HCT116 (cell line): ENCODE data around the gene KCNH2. TPM values are rescaled to one million over a fixed set of nuclear protein-coding genes. Genes with fewer than 3 reads are reported as not detected.

Experiments used
- ATAC-seq: fragments of 200-7000 bp; cut with Tn5 transposase; 2 replicates; pipeline ENCODE4 v1.9.1; 2020; ENCODE audit warnings: mild to moderate bottlenecking, moderate library complexity
- BruUV-seq: library from RNA; stranded (reverse); fragments of 400-500 nt; replicated peaks from 2 replicates; lab custom pipeline; 2021; lab: Mats Ljungman, UMichigan
- CTCF ChIA-PET: fragments of 300-600 bp; sonication (Branson Sonifier 250); formaldehyde crosslinking; loops from one replicate; lab custom pipeline; 2021; ENCODE audit warnings: antibody characterized with exemption; lab: Charles Lee
- POLR2A ChIA-PET: fragments of 300-600, 350-600 bp; sonication (Branson Sonifier 250); formaldehyde crosslinking; loops from one replicate; lab custom pipeline; 2021; ENCODE audit warnings: antibody characterized with exemption; lab: Charles Lee
- RAD21 ChIA-PET, 2 experiments: fragments of 300-600 bp; sonication (Branson Sonifier 250); formaldehyde crosslinking; loops; one replicate each; lab custom pipeline; 2023; ENCODE audit warnings: low total read pairs in 2 of 2; ENCODE audit not compliant: uncharacterized antibody in 2 of 2, unreplicated experiment in 2 of 2, low non-redundant PET in 1 of 2; lab: Charles Lee
- DNase-seq: peaks from one replicate; pipeline ENCODE4 v3.0.0-alpha.2; 2010; ENCODE audit warnings: low read depth, low spot score
- H2AFZ ChIP-seq: fragments of 200-600 bp; shearing (Covaris generic), sonication (generic); 2 replicates; pipeline ENCODE4 v1.6.1; 2017; ENCODE audit warnings: low read depth, mixed run types, mixed read lengths, antibody characterized with exemption, low read length; ENCODE audit not compliant: poor library complexity, severe bottlenecking
- H3K27ac ChIP-seq: 2 replicates; pipeline ENCODE4 v1.5.1; 2012; ENCODE audit warnings: low read depth, low read length
- H3K27me3 ChIP-seq: fragments of 200-600 bp; sonication (generic); 2 replicates; pipeline ENCODE4 v1.6.1; 2016; ENCODE audit warnings: mixed run types, low read length, mixed read lengths; ENCODE audit not compliant: insufficient read depth
- H3K36me3 ChIP-seq, 2 experiments: fragments of 200-500 bp in 1 of 2; fragments of 200-600 bp in 1 of 2; sonication (Bioruptor generic) in 1 of 2; sonication (generic) in 1 of 2; 2 replicates each; pipeline versions ENCODE4 v1.5.1 to v1.6.1; 2014 to 2016; ENCODE audit warnings: low read length in 2 of 2, inconsistent platforms in 1 of 2, mixed read lengths in 1 of 2, mixed run types in 1 of 2; ENCODE audit not compliant: insufficient read depth in 2 of 2, control insufficient read depth in 1 of 2
- H3K4me1 ChIP-seq, 2 experiments: fragments of 200-600 bp in 1 of 2; sonication (generic) in 1 of 2; 2 replicates each; pipeline versions ENCODE4 v1.5.1 to v1.6.1; 2012 to 2017; ENCODE audit warnings: low read length in 2 of 2, inconsistent platforms in 1 of 2, mild to moderate bottlenecking in 1 of 2, mixed read lengths in 1 of 2, mixed run types in 1 of 2, moderate library complexity in 1 of 2; ENCODE audit not compliant: insufficient read depth in 2 of 2, control insufficient read depth in 1 of 2
- H3K4me2 ChIP-seq: fragments of 200-600 bp; sonication (generic); 2 replicates; pipeline ENCODE4 v1.6.1; 2017; ENCODE audit warnings: mixed run types, low read length, mixed read lengths
- H3K4me3 ChIP-seq, 2 experiments: fragments of 200-600 bp in 1 of 2; sonication (generic) in 1 of 2; replicated peaks in 1 of 2; 2 replicates each; pipeline ENCODE4 v1.5.1; 2011 to 2016; ENCODE audit warnings: low read length in 2 of 2, control low read depth in 1 of 2, low read depth in 1 of 2, mild to moderate bottlenecking in 1 of 2, mixed read lengths in 1 of 2, mixed run types in 1 of 2
- H3K79me2 ChIP-seq: fragments of 200-600 bp; sonication (generic); 2 replicates; pipeline ENCODE4 v1.6.1; 2017; ENCODE audit warnings: mild to moderate bottlenecking, mixed run types, low read length, moderate library complexity, mixed read lengths; ENCODE audit not compliant: insufficient read depth
- H3K9ac ChIP-seq: fragments of 200-600 bp; sonication (generic); 2 replicates; pipeline ENCODE4 v1.6.1; 2016; ENCODE audit warnings: low read length, mixed read lengths
- H3K9me2 ChIP-seq: fragments of 200-600 bp; sonication (generic), shearing (Covaris generic); 2 replicates; pipeline ENCODE4 v1.6.1; 2017; ENCODE audit warnings: mixed run types, mild to moderate bottlenecking, moderate library complexity; ENCODE audit not compliant: insufficient read depth
- H3K9me3 ChIP-seq, 2 experiments: fragments of 200-500 bp in 1 of 2; fragments of 200-600 bp in 1 of 2; sonication (Bioruptor generic) in 1 of 2; sonication (generic) in 1 of 2; 2 replicates each; pipeline ENCODE4 v1.6.1; 2014 to 2017; ENCODE audit warnings: low read length in 2 of 2, mixed read lengths in 2 of 2, inconsistent platforms in 1 of 2, low read depth in 1 of 2, mild to moderate bottlenecking in 1 of 2, mixed run types in 1 of 2, moderate library complexity in 1 of 2; ENCODE audit not compliant: control insufficient read depth in 1 of 2, insufficient read depth in 1 of 2
- H4K20me1 ChIP-seq: fragments of 200-600 bp; sonication (generic), shearing (Covaris generic); 2 replicates; pipeline ENCODE4 v1.6.1; 2017; ENCODE audit warnings: mixed run types, mild to moderate bottlenecking, moderate library complexity; ENCODE audit not compliant: insufficient read depth
- CBX3 ChIP-seq: IDR thresholded peaks from 2 replicates; pipeline ENCODE4 v1.6.1; 2012; ENCODE audit warnings: low read depth
- EGR1 ChIP-seq: IDR thresholded peaks from 2 replicates; pipeline ENCODE4 v1.6.1; 2012; ENCODE audit warnings: low read depth
- EZH2phosphoT487 ChIP-seq: fragments of 200-600 bp; IDR thresholded peaks from 2 replicates; pipeline ENCODE4 v1.6.1; 2018; ENCODE audit warnings: antibody characterized with exemption, borderline replicate concordance
- FOSL1 ChIP-seq: IDR thresholded peaks from 2 replicates; pipeline ENCODE4 v1.6.1; 2012; ENCODE audit warnings: low read depth
- POLR2A ChIP-seq: IDR thresholded peaks from 2 replicates; pipeline ENCODE4 v1.7.0; 2011; ENCODE audit warnings: borderline replicate concordance; ENCODE audit not compliant: insufficient read depth, insufficient read length; ENCODE audit errors: extremely low read depth
- POLR2AphosphoS5 ChIP-seq: IDR thresholded peaks from 2 replicates; pipeline ENCODE4 v1.6.1; 2011; ENCODE audit warnings: mild to moderate bottlenecking, low read depth, low read length, moderate library complexity
- SP1 ChIP-seq: IDR thresholded peaks from 2 replicates; pipeline ENCODE4 v1.6.1; 2012; ENCODE audit warnings: low read depth
- SRF ChIP-seq: IDR thresholded peaks from 2 replicates; pipeline ENCODE4 v1.6.1; 2012; ENCODE audit warnings: low read depth
- YY1 ChIP-seq: IDR thresholded peaks from 2 replicates; pipeline ENCODE4 v1.6.1; 2011; ENCODE audit warnings: low read length, low read depth, moderate library complexity, mild to moderate bottlenecking; ENCODE audit not compliant: insufficient replicate concordance; ENCODE audit errors: extremely low read depth
- ZFX ChIP-seq: fragments of 450-650 bp; IDR thresholded peaks from 2 replicates; pipeline ENCODE4 v1.6.1; 2017
- intact Hi-C: fragments of 100-400 bp; cut with micrococcal nuclease; formaldehyde crosslinking; loops from 2 replicates; pipeline ENCODE4 v1.10.0; 2022
- total RNA-seq: library from RNA; stranded (reverse); gene quantifications from one replicate; pipeline ENCODE4 v1.2.1, GENCODE V29; 2021; ENCODE audit not compliant: unreplicated experiment
- TF ChIP-seq, protein P1 (sequence below): IDR thresholded peaks from 2 replicates; pipeline ENCODE4 v1.6.1; 2012; ENCODE audit warnings: low read depth
- TF ChIP-seq, protein P2 (sequence below): IDR thresholded peaks from 2 replicates; pipeline ENCODE4 v1.6.1; 2012
- TF ChIP-seq, protein P3 (sequence below): IDR thresholded peaks from 2 replicates; pipeline ENCODE4 v1.6.1; 2011; ENCODE audit warnings: mild to moderate bottlenecking, low read length, moderate library complexity; ENCODE audit not compliant: insufficient replicate concordance; ENCODE audit errors: extremely low read depth
- TF ChIP-seq, protein P4 (sequence below), 3 experiments: fragments of 200-600 bp in 1 of 3; sonication (generic) in 1 of 3; IDR thresholded peaks in 2 of 3; conservative IDR thresholded peaks in 1 of 3; 2 replicates each; pipeline ENCODE4 v1.5.1; 2012 to 2017; ENCODE audit warnings: low read depth in 2 of 3, low read length in 2 of 3, antibody characterized with exemption in 1 of 3, borderline replicate concordance in 1 of 3, control low read depth in 1 of 3, mild to moderate bottlenecking in 1 of 3, mixed read lengths in 1 of 3, mixed run types in 1 of 3, moderate library complexity in 1 of 3; ENCODE audit not compliant: insufficient read depth in 1 of 3

Gene KCNH2
- total RNA-seq, 1 experiment from 2014 or later, result 9.7 TPM

DNA sequence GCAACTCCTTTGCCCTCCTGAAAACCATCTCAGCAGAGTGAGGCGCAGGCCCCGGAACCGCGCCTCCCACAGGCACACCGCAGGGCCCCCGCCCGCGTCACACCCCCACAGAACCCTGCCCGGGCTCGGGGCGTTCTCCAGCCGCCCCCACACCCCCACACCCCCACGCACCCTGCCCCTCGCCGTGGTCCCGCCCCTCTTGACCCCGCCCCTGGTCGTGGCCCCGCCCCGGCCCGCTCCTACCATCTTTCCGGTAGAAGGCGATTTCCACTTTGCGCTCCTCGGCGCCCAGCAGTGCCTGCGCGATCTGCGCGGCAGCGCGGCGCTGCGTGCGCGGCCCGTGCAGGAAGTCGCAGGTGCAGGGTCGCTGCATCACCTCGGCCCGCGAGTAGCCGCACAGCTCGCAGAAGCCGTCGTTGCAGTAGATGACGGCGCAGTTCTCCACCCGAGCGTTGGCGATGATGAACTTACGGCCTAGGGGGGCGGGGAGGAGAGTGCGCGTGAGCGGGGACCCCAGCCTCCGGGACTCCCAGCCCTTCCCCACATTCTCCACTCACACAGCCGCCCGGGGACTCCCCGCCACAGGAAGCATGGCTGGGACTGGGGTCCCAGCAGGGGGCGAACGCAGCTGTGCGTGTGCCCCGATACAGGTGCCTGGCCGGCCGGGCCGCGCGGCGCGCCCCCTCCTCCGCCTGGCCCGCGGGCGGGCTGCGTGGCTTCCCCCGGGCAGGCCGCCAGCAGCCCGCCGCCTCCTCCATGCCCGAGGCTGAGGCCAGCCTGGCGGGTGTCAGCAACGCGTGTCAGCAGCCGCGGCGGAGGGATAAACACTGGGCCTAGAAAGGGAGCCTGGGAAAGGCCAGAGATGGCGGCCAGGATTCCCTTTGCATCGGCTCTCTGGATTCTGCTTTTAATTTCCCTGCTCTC is 3.4 kb downstream of the KCNH2 start:
- Histone ChIP-seq H3K27me3 (peaks cover 2% of the 10 kb centered on the region; the same call in 1 of the 2 replicates), H3K27ac (peak overlapping the region; percentile 81), H3K4me1 (peaks cover 34 to 47% of the 10 kb centered on the region in 2 experiments), H3K9ac (peak overlapping the region; percentile 65), H3K36me3 (no peaks in the 10 kb centered on the region), H3K4me3 (peak overlapping the region; percentile 67 to 75), H3K9me3 (no peaks in the 10 kb centered on the region), H3K9me2 (no peaks in the 10 kb centered on the region), H3K4me2 (peak overlapping the region; percentile 92), H2AFZ (no peak overlapping the region)
- BruUV-seq, result no TSS peak
- intact Hi-C loops, result no loop called here
- CTCF ChIA-PET, result interaction anchor here (1.2 to 1.7 kb wide), 4 partner anchors 10 to 35 kb away, joined by 3 to 5 read pairs (median 4); no protein-coding TSS in a partner anchor
- POLR2A ChIA-PET, result interaction anchor here (1.0 kb wide), 1 partner anchor 76 kb away, joined by 4 read pairs; no protein-coding TSS in a partner anchor
- RAD21 ChIA-PET, result no interaction called here
- peak; percentile 43 for DNase-seq
- TF ChIP-seq POLR2AphosphoS5, result peak; percentile 90
- TF ChIP-seq, protein P1, sequence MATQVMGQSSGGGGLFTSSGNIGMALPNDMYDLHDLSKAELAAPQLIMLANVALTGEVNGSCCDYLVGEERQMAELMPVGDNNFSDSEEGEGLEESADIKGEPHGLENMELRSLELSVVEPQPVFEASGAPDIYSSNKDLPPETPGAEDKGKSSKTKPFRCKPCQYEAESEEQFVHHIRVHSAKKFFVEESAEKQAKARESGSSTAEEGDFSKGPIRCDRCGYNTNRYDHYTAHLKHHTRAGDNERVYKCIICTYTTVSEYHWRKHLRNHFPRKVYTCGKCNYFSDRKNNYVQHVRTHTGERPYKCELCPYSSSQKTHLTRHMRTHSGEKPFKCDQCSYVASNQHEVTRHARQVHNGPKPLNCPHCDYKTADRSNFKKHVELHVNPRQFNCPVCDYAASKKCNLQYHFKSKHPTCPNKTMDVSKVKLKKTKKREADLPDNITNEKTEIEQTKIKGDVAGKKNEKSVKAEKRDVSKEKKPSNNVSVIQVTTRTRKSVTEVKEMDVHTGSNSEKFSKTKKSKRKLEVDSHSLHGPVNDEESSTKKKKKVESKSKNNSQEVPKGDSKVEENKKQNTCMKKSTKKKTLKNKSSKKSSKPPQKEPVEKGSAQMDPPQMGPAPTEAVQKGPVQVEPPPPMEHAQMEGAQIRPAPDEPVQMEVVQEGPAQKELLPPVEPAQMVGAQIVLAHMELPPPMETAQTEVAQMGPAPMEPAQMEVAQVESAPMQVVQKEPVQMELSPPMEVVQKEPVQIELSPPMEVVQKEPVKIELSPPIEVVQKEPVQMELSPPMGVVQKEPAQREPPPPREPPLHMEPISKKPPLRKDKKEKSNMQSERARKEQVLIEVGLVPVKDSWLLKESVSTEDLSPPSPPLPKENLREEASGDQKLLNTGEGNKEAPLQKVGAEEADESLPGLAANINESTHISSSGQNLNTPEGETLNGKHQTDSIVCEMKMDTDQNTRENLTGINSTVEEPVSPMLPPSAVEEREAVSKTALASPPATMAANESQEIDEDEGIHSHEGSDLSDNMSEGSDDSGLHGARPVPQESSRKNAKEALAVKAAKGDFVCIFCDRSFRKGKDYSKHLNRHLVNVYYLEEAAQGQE, result no peak
- no peak for TF ChIP-seq FOSL1
- no peak for TF ChIP-seq SRF
- TF ChIP-seq, protein P2, sequence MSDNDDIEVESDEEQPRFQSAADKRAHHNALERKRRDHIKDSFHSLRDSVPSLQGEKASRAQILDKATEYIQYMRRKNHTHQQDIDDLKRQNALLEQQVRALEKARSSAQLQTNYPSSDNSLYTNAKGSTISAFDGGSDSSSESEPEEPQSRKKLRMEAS, result no peak
- no peak for TF ChIP-seq SP1
- peak; percentile 73 for TF ChIP-seq POLR2A
- TF ChIP-seq EGR1, result no peak
- TF ChIP-seq ZFX, result peak; percentile 73
- peak; percentile 40 for TF ChIP-seq YY1
- TF ChIP-seq, protein P3, sequence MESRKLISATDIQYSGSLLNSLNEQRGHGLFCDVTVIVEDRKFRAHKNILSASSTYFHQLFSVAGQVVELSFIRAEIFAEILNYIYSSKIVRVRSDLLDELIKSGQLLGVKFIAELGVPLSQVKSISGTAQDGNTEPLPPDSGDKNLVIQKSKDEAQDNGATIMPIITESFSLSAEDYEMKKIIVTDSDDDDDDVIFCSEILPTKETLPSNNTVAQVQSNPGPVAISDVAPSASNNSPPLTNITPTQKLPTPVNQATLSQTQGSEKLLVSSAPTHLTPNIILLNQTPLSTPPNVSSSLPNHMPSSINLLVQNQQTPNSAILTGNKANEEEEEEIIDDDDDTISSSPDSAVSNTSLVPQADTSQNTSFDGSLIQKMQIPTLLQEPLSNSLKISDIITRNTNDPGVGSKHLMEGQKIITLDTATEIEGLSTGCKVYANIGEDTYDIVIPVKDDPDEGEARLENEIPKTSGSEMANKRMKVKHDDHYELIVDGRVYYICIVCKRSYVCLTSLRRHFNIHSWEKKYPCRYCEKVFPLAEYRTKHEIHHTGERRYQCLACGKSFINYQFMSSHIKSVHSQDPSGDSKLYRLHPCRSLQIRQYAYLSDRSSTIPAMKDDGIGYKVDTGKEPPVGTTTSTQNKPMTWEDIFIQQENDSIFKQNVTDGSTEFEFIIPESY, result no peak
- TF ChIP-seq CBX3, result no peak
- TF ChIP-seq EZH2phosphoT487, result no peak
- TF ChIP-seq, protein P4, sequence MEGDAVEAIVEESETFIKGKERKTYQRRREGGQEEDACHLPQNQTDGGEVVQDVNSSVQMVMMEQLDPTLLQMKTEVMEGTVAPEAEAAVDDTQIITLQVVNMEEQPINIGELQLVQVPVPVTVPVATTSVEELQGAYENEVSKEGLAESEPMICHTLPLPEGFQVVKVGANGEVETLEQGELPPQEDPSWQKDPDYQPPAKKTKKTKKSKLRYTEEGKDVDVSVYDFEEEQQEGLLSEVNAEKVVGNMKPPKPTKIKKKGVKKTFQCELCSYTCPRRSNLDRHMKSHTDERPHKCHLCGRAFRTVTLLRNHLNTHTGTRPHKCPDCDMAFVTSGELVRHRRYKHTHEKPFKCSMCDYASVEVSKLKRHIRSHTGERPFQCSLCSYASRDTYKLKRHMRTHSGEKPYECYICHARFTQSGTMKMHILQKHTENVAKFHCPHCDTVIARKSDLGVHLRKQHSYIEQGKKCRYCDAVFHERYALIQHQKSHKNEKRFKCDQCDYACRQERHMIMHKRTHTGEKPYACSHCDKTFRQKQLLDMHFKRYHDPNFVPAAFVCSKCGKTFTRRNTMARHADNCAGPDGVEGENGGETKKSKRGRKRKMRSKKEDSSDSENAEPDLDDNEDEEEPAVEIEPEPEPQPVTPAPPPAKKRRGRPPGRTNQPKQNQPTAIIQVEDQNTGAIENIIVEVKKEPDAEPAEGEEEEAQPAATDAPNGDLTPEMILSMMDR (IDR thresholded peaks at IDR 0.05 in 2 of 3, conservative IDR thresholded peaks at IDR 0.05 in 1 of 3; ENCODE audit: borderline replicate concordance in 1 of 3, insufficient read depth in 1 of 3, low read depth in 2 of 3, low read length in 2 of 3), result peak in 2 of 3 experiments; percentile 31 to 34; a peak in 4 of 6 replicates
- TF ChIP-seq, all 23 proteins: peak for 5
- ATAC-seq, result peak; percentile 66
- no peaks in the 10 kb centered on the region for H4K20me1 ChIP-seq
- H3K79me2 ChIP-seq, result 0 out of 2 replicates have a peak, but pooled peaks cover 2% of the 10 kb centered on the region
